WTC11 (cell line): ENCODE data around the gene SCN9A. TPM values are rescaled to one million over a fixed set of nuclear protein-coding genes. Genes with fewer than 3 reads are reported as not detected.

ENCODE experiments used
- ATAC-seq: fragments of 200-7000 bp; cut with Tn5 transposase; 2 replicates; pipeline ENCODE4 v1.10.0; 2021; ENCODE audit warnings: mild to moderate bottlenecking, moderate library complexity
- CTCF ChIA-PET: fragments of 300-600 bp; sonication (Branson Sonifier 250); formaldehyde crosslinking; loops from one replicate; lab custom pipeline; 2021; ENCODE audit warnings: antibody characterized with exemption; lab: Charles Lee
- POLR2A ChIA-PET: fragments of 350-600 bp; sonication (Branson Sonifier 250); formaldehyde crosslinking; loops from one replicate; lab custom pipeline; 2021; ENCODE audit warnings: antibody characterized with exemption; lab: Charles Lee
- DNase-seq: peaks from one replicate; pipeline ENCODE4 v3.0.0; 2021; ENCODE audit warnings: low spot score
- H3K27ac Mint-ChIP-seq: 2 replicates; pipeline ENCODE4 v1.8.0; 2021; ENCODE audit warnings: mixed read lengths
- H3K27me3 Mint-ChIP-seq: 2 replicates; pipeline ENCODE4 v1.8.0; 2021; ENCODE audit warnings: low read depth, mild to moderate bottlenecking, moderate library complexity, mixed read lengths
- H3K36me3 Mint-ChIP-seq: 2 replicates; pipeline ENCODE4 v1.8.0; 2021; ENCODE audit warnings: mixed read lengths
- H3K4me1 Mint-ChIP-seq: 2 replicates; pipeline ENCODE4 v1.8.0; 2022; ENCODE audit warnings: mixed read lengths
- H3K4me3 Mint-ChIP-seq: 2 replicates; pipeline ENCODE4 v1.8.0; 2021; ENCODE audit warnings: mild to moderate bottlenecking, moderate library complexity, mixed read lengths
- H3K9me3 Mint-ChIP-seq: 2 replicates; pipeline ENCODE4 v1.8.0; 2021; ENCODE audit warnings: mixed read lengths
- AR ChIP-seq: fragments of 250-450 bp; sonication (Bioruptor Pico); IDR thresholded peaks from 2 replicates; pipeline ENCODE4 v1.9.0; 2021; ENCODE audit warnings: mild to moderate bottlenecking
- FOXJ3 ChIP-seq: sonication (generic); formaldehyde crosslinking; IDR thresholded peaks from 2 replicates; pipeline ENCODE4 v1.9.0; 2021; ENCODE audit warnings: missing genetic modification reagents, mild to moderate bottlenecking, borderline replicate concordance
- FOXK1 ChIP-seq: sonication (generic); formaldehyde crosslinking; IDR thresholded peaks from 2 replicates; pipeline ENCODE4 v1.8.0; 2022; ENCODE audit warnings: mild to moderate bottlenecking, moderate library complexity, missing genetic modification reagents
- GRHL2 ChIP-seq: fragments of 250-450 bp; sonication (Bioruptor Pico); IDR thresholded peaks from 2 replicates; pipeline ENCODE4 v1.8.0; 2022; ENCODE audit warnings: mild to moderate bottlenecking, moderate library complexity; ENCODE audit not compliant: insufficient replicate concordance, severe bottlenecking
- GTF2I ChIP-seq: fragments of 250-450 bp; sonication (Bioruptor Pico); conservative IDR thresholded peaks from 2 replicates; pipeline ENCODE4 v1.4.0; 2021; ENCODE audit warnings: mild to moderate bottlenecking
- IRF2 ChIP-seq: sonication (generic); formaldehyde crosslinking; IDR thresholded peaks from 2 replicates; pipeline ENCODE4 v1.8.0; 2022; ENCODE audit warnings: low read depth, missing genetic modification reagents, borderline replicate concordance
- MXD4 ChIP-seq: fragments of 250-450 bp; sonication (Bioruptor Pico); IDR thresholded peaks from 2 replicates; pipeline ENCODE4 v1.8.0; 2021; ENCODE audit warnings: mild to moderate bottlenecking, moderate library complexity, borderline replicate concordance
- NR1H2 ChIP-seq: sonication (generic); formaldehyde crosslinking; IDR thresholded peaks from 2 replicates; pipeline ENCODE4 v1.9.0; 2021; ENCODE audit warnings: mild to moderate bottlenecking, moderate library complexity, missing genetic modification reagents
- PRRX2 ChIP-seq: fragments of 250-450 bp; sonication (Bioruptor Pico); IDR thresholded peaks from 2 replicates; pipeline ENCODE4 v1.8.0; 2021; ENCODE audit warnings: mild to moderate bottlenecking
- RELA ChIP-seq: sonication (generic); formaldehyde crosslinking; IDR thresholded peaks from 2 replicates; pipeline ENCODE4 v1.8.1; 2022; ENCODE audit warnings: missing genetic modification reagents, mild to moderate bottlenecking, borderline replicate concordance
- SMAD4 ChIP-seq: sonication (generic); formaldehyde crosslinking; IDR thresholded peaks from 2 replicates; pipeline ENCODE4 v1.8.0; 2022; ENCODE audit warnings: mild to moderate bottlenecking, missing genetic modification reagents
- TEAD4 ChIP-seq: sonication (generic); formaldehyde crosslinking; IDR thresholded peaks from 2 replicates; pipeline ENCODE4 v1.8.0; 2022; ENCODE audit warnings: mild to moderate bottlenecking, missing genetic modification reagents
- USF1 ChIP-seq: sonication (generic); formaldehyde crosslinking; IDR thresholded peaks from 2 replicates; pipeline ENCODE4 v1.8.0; 2022; ENCODE audit warnings: mild to moderate bottlenecking, missing genetic modification reagents
- ZNF396 ChIP-seq: fragments of 250-450 bp; sonication (Bioruptor Pico); IDR thresholded peaks from 2 replicates; pipeline ENCODE4 v1.8.0; 2021; ENCODE audit warnings: mild to moderate bottlenecking, moderate library complexity, borderline replicate concordance
- total RNA-seq: library from RNA; stranded (reverse); gene quantifications from 3 replicates; pipeline ENCODE4 v1.2.3, GENCODE V29; 2021
- TF ChIP-seq, protein P1 (sequence below): sonication (generic); formaldehyde crosslinking; IDR thresholded peaks from 2 replicates; pipeline ENCODE4 v1.8.0; 2022; ENCODE audit warnings: mild to moderate bottlenecking, missing genetic modification reagents
- TF ChIP-seq, protein P2 (sequence below): sonication (generic); formaldehyde crosslinking; IDR thresholded peaks from 2 replicates; pipeline ENCODE4 v1.8.1; 2023; ENCODE audit warnings: mild to moderate bottlenecking, missing genetic modification reagents, moderate library complexity
- TF ChIP-seq, protein P3 (sequence below): sonication (generic); formaldehyde crosslinking; IDR thresholded peaks from 2 replicates; pipeline ENCODE4 v1.8.1; 2023; ENCODE audit warnings: mild to moderate bottlenecking, missing genetic modification reagents
- TF ChIP-seq, protein P4 (sequence below): fragments of 250-450 bp; sonication (Bioruptor Pico); IDR thresholded peaks from 2 replicates; pipeline ENCODE4 v1.9.0; 2021; ENCODE audit warnings: mild to moderate bottlenecking
- TF ChIP-seq, protein P5 (sequence below): fragments of 200-600 bp; IDR thresholded peaks from 2 replicates; pipeline ENCODE4 v1.8.0; 2022; ENCODE audit warnings: antibody characterized with exemption
- TF ChIP-seq, protein P6 (sequence below): fragments of 250-450 bp; sonication (Bioruptor Pico); IDR thresholded peaks from 2 replicates; pipeline ENCODE4 v1.9.0; 2021; ENCODE audit warnings: moderate library complexity, mild to moderate bottlenecking, inconsistent platforms, borderline replicate concordance

SCN9A gene
- total RNA-seq, 1 experiment from 2014 or later, result 7.3 TPM

DNA sequence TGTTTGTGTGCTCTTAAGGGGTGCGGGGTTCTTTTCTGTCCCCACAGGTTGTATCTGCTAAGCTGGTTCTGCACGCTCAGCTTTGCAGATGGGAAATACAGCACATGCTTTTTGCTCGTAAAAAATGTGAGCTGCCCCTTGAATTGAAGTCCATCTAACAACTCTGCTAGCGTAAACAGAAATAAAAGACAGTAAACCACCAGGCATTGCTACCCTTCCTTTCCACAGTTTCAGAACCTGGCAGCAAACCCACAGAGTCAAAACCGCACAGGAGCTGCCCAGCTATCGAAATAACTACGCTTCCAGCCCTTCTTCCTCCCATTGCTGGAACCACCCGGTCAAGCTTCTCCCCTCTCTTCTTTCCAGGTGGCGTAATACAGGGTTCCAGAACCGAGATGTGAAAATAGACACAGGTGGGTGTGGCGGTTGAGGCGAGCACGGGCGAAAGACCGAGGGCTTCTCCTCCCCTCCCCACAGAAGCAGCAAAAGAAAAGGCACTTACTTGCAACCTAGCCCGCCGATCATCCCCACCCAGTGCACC lies 479 bp downstream of the SCN9A start:
- ChIA-PET POLR2A (interaction anchor here (0.6 kb wide), 1 partner anchor 127 kb away, joined by 3 read pairs; no protein-coding TSS in a partner anchor), CTCF (interaction anchor here (0.6 to 2.5 kb wide), 9 partner anchors 9 to 194 kb away, joined by 3 to 13 read pairs (median 6); no protein-coding TSS in a partner anchor)
- TF ChIP-seq ZNF396 (CRISPR knock-in tag), result no peak
- TF ChIP-seq, protein P1, sequence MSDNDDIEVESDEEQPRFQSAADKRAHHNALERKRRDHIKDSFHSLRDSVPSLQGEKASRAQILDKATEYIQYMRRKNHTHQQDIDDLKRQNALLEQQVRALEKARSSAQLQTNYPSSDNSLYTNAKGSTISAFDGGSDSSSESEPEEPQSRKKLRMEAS (CRISPR knock-in tag), result peak; percentile 4; the same call in 1 of the 2 replicates
- Mint-ChIP-seq H3K36me3 (no peaks in the 10 kb centered on the region), H3K9me3 (no peaks in the 10 kb centered on the region), H3K27me3 (no peaks in the 10 kb centered on the region), H3K4me1 (peaks cover 42% of the 10 kb centered on the region), H3K4me3 (peak overlapping the region; percentile 92), H3K27ac (peak overlapping the region; percentile 46; the same call in 1 of the 2 replicates)
- no peak for DNase-seq
- ATAC-seq, result 0 out of 2 replicates have a peak, but pooled peaks have one; percentile 0

DNA sequence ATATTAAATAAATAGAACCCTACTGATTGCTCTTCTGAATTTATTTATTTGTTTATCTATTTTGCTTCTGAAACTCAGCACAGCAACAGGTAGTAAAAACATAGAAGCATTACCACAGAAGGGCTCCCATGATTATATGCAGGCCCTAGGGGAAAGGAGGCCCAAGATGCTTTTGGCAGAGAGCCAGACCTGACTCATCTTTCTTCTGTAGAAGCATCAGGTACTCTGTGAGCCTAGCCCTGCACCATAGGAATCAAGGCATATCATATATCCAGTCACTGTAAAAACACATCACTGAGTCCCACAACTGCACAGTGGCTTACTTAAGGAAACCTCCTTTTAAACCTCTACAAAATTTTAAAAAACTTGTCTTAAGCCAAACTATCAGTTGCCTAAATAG lies 1.8 kb downstream of the SCN9A start:
- Mint-ChIP-seq H3K27ac (no peak overlapping the region), H3K4me3 (peak overlapping the region; percentile 43), H3K27me3 (no peaks in the 10 kb centered on the region), H3K9me3 (no peaks in the 10 kb centered on the region), H3K4me1 (peaks cover 42% of the 10 kb centered on the region), H3K36me3 (no peaks in the 10 kb centered on the region)
- DNase-seq (no peak), ATAC-seq (no peak)
- ChIA-PET CTCF (no interaction called here), POLR2A (interaction anchor here (0.6 kb wide), 1 partner anchor 88 kb away, joined by 4 read pairs; no protein-coding TSS in a partner anchor)
- TF ChIP-seq MXD4, result no peak
- no peak for TF ChIP-seq GTF2I (CRISPR knock-in tag)
- TF ChIP-seq PRRX2 (CRISPR knock-in tag), result no peak
- no peak for TF ChIP-seq USF1
- TF ChIP-seq, protein P2, sequence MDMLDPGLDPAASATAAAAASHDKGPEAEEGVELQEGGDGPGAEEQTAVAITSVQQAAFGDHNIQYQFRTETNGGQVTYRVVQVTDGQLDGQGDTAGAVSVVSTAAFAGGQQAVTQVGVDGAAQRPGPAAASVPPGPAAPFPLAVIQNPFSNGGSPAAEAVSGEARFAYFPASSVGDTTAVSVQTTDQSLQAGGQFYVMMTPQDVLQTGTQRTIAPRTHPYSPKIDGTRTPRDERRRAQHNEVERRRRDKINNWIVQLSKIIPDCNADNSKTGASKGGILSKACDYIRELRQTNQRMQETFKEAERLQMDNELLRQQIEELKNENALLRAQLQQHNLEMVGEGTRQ, result no peak
- TF ChIP-seq, protein P3, sequence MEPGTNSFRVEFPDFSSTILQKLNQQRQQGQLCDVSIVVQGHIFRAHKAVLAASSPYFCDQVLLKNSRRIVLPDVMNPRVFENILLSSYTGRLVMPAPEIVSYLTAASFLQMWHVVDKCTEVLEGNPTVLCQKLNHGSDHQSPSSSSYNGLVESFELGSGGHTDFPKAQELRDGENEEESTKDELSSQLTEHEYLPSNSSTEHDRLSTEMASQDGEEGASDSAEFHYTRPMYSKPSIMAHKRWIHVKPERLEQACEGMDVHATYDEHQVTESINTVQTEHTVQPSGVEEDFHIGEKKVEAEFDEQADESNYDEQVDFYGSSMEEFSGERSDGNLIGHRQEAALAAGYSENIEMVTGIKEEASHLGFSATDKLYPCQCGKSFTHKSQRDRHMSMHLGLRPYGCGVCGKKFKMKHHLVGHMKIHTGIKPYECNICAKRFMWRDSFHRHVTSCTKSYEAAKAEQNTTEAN (CRISPR knock-in tag), result no peak
- TF ChIP-seq TEAD4, result no peak

GRCh38 chr2:166373539-166373938 lies 2.2 kb downstream of the SCN9A start:
- H3K4me3 Mint-ChIP-seq, result peak overlapping the region; percentile 14
- TF ChIP-seq AR (CRISPR knock-in tag), result no peak
- DNase-seq, result no peak
- no peak for ATAC-seq
- peak overlapping the region; percentile 13; the same call in 1 of the 2 replicates for H3K27ac Mint-ChIP-seq
- H3K36me3 Mint-ChIP-seq, result no peaks in the 10 kb centered on the region
- H3K27me3 Mint-ChIP-seq, result no peaks in the 10 kb centered on the region
- POLR2A ChIA-PET, result no interaction called here
- no peaks in the 10 kb centered on the region for H3K9me3 Mint-ChIP-seq
- CTCF ChIA-PET, result no interaction called here
- H3K4me1 Mint-ChIP-seq, result peaks cover 42% of the 10 kb centered on the region

DNA sequence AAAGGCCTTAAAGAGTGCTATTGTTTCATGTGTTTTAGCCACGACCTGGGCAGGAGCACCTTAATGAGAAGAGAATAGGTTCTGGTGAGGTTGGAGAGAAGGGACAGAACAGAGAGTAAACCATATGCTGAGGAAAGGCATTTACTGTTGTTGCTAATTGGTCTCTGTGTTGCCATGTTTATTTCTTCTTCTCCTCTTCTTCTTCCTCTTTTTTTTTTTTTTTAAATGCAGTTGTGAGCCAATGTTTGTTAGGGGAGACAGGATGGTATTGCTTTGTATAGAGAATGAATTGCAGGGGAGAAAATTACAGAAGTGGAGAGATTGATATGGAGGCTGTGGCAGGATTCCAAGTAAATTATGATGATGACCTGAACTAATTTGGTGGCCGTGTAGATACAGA lies 2.6 kb downstream of the SCN9A start:
- Mint-ChIP-seq H3K27ac (peak overlapping the region; percentile 35), H3K4me1 (peaks cover 42% of the 10 kb centered on the region), H3K27me3 (no peaks in the 10 kb centered on the region), H3K36me3 (no peaks in the 10 kb centered on the region), H3K4me3 (peak overlapping the region; percentile 14), H3K9me3 (no peaks in the 10 kb centered on the region)
- ATAC-seq, result peak; percentile 5; the same call in 1 of the 2 replicates
- no peak for DNase-seq
- POLR2A ChIA-PET, result no interaction called here
- CTCF ChIA-PET, result no interaction called here
- TF ChIP-seq, protein P4, sequence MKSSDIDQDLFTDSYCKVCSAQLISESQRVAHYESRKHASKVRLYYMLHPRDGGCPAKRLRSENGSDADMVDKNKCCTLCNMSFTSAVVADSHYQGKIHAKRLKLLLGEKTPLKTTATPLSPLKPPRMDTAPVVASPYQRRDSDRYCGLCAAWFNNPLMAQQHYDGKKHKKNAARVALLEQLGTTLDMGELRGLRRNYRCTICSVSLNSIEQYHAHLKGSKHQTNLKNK (CRISPR knock-in tag), result no peak
- TF ChIP-seq FOXJ3 (CRISPR knock-in tag) (no peak), FOXK1 (CRISPR knock-in tag) (no peak), RELA (CRISPR knock-in tag) (no peak), SMAD4 (no peak), GRHL2 (CRISPR knock-in tag) (no peak), GTF2I (CRISPR knock-in tag) (no peak), NR1H2 (no peak), IRF2 (CRISPR knock-in tag) (no peak)
- TF ChIP-seq, protein P5, sequence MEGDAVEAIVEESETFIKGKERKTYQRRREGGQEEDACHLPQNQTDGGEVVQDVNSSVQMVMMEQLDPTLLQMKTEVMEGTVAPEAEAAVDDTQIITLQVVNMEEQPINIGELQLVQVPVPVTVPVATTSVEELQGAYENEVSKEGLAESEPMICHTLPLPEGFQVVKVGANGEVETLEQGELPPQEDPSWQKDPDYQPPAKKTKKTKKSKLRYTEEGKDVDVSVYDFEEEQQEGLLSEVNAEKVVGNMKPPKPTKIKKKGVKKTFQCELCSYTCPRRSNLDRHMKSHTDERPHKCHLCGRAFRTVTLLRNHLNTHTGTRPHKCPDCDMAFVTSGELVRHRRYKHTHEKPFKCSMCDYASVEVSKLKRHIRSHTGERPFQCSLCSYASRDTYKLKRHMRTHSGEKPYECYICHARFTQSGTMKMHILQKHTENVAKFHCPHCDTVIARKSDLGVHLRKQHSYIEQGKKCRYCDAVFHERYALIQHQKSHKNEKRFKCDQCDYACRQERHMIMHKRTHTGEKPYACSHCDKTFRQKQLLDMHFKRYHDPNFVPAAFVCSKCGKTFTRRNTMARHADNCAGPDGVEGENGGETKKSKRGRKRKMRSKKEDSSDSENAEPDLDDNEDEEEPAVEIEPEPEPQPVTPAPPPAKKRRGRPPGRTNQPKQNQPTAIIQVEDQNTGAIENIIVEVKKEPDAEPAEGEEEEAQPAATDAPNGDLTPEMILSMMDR, result no peak
- TF ChIP-seq, protein P6, sequence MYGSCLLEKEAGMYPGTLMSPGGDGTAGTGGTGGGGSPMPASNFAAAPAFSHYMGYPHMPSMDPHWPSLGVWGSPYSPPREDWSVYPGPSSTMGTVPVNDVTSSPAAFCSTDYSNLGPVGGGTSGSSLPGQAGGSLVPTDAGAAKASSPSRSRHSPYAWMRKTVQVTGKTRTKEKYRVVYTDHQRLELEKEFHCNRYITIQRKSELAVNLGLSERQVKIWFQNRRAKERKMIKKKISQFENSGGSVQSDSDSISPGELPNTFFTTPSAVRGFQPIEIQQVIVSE (CRISPR knock-in tag), result no peak
